ENCODE measurements around the gene RPS6KA4. TPM values are rescaled to one million over a fixed set of nuclear protein-coding genes. Genes with fewer than 3 reads are reported as not detected.
A peak's percentile ranks its signal among the peaks of the same experiment; 100 is the strongest.

The RPS6KA4 gene
- total RNA-seq, 1 donor from 2014 or later, result 36.1 TPM

GRCh38 chr11:64384981-64385944, 26.3 kb downstream of the RPS6KA4 start:
- Histone ChIP-seq H3K4me3 (no peak overlapping the region), H3K9me3 (no peaks in the 10 kb centered on the region), H3K27ac (no peak overlapping the region), H3K4me1 (no peaks in the 10 kb centered on the region), H3K36me3 (no peaks in the 10 kb centered on the region), H3K27me3 (ENCODE audit: low read depth) (peaks cover 10% of the 10 kb centered on the region)
- TF ChIP-seq CTCF (IDR thresholded peaks at IDR 0.05), result no peak
- ATAC-seq (peak; percentile 38 to 49), DNase-seq (no peak)
- intact Hi-C loops (cut with DNase I), result no loop called here

GRCh38 chr11:64385945-64386704, 27.2 kb downstream of the RPS6KA4 start:
- no peaks in the 10 kb centered on the region for H3K9me3 ChIP-seq
- no peaks in the 10 kb centered on the region for H3K4me1 ChIP-seq
- peaks cover 10% of the 10 kb centered on the region for H3K27me3 ChIP-seq (ENCODE audit: low read depth)
- DNase-seq, result no peak
- no peak overlapping the region for H3K4me3 ChIP-seq
- H3K27ac ChIP-seq, result no peak overlapping the region
- intact Hi-C loops (cut with DNase I), result no loop called here
- ATAC-seq, result no peak
- TF ChIP-seq CTCF (IDR thresholded peaks at IDR 0.05), result no peak
- no peaks in the 10 kb centered on the region for H3K36me3 ChIP-seq

GRCh38 chr11:64387916-64388315, 29.0 kb downstream of the RPS6KA4 start:
- DNase-seq (no peak), ATAC-seq (no peak)
- no peak overlapping the region for H3K4me3 ChIP-seq
- no peak for TF ChIP-seq CTCF (IDR thresholded peaks at IDR 0.05)
- intact Hi-C loops (cut with DNase I), result no loop called here
- H3K4me1 ChIP-seq, result no peaks in the 10 kb centered on the region
- H3K27me3 ChIP-seq (ENCODE audit: low read depth), result peaks cover 6% of the 10 kb centered on the region
- no peaks in the 10 kb centered on the region for H3K9me3 ChIP-seq
- H3K27ac ChIP-seq, result no peak overlapping the region
- no peaks in the 10 kb centered on the region for H3K36me3 ChIP-seq

GRCh38 chr11:64388894-64389293, 29.9 kb downstream of the RPS6KA4 start:
- H3K27ac ChIP-seq, result no peak overlapping the region
- H3K9me3 ChIP-seq, result no peaks in the 10 kb centered on the region
- DNase-seq (no peak), ATAC-seq (no peak)
- TF ChIP-seq CTCF (IDR thresholded peaks at IDR 0.05), result no peak
- no peaks in the 10 kb centered on the region for H3K4me1 ChIP-seq
- no peak overlapping the region for H3K4me3 ChIP-seq
- peaks cover 6% of the 10 kb centered on the region for H3K27me3 ChIP-seq (ENCODE audit: low read depth)
- intact Hi-C loops (cut with DNase I), result no loop called here
- H3K36me3 ChIP-seq, result no peaks in the 10 kb centered on the region

GRCh38 chr11:64389851-64390250, 30.9 kb downstream of the RPS6KA4 start:
- Histone ChIP-seq H3K36me3 (no peaks in the 10 kb centered on the region), H3K27ac (no peak overlapping the region), H3K9me3 (no peaks in the 10 kb centered on the region), H3K27me3 (ENCODE audit: low read depth) (no peaks in the 10 kb centered on the region), H3K4me3 (no peak overlapping the region), H3K4me1 (no peaks in the 10 kb centered on the region)
- no peak for DNase-seq
- intact Hi-C loops (cut with DNase I), result no loop called here
- TF ChIP-seq CTCF (IDR thresholded peaks at IDR 0.05), result no peak
- no peak for ATAC-seq
